ENCODE data around the gene BIRC5. TPM values are rescaled to one million over a fixed set of nuclear protein-coding genes. Genes with fewer than 3 reads are reported as not detected.

The BIRC5 gene
- 15.0 and 65.2 TPM in 2 replicates for total RNA-seq
- 17.7 and 112 TPM in 2 replicates for polyA plus RNA-seq

DNA sequence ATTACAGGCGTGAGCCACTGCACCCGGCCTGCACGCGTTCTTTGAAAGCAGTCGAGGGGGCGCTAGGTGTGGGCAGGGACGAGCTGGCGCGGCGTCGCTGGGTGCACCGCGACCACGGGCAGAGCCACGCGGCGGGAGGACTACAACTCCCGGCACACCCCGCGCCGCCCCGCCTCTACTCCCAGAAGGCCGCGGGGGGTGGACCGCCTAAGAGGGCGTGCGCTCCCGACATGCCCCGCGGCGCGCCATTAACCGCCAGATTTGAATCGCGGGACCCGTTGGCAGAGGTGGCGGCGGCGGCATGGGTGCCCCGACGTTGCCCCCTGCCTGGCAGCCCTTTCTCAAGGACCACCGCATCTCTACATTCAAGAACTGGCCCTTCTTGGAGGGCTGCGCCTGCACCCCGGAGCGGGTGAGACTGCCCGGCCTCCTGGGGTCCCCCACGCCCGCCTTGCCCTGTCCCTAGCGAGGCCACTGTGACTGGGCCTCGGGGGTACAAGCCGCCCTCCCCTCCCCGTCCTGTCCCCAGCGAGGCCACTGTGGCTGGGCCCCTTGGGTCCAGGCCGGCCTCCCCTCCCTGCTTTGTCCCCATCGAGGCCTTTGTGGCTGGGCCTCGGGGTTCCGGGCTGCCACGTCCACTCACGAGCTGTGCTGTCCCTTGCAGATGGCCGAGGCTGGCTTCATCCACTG is at the start of gene BIRC5:
TSS of gene BIRC5 (plus strand) at position 238 of the 690 bp plus-strand sequence. CDS start at position 302, 64 bp downstream.
- TF ChIP-seq, protein P1, sequence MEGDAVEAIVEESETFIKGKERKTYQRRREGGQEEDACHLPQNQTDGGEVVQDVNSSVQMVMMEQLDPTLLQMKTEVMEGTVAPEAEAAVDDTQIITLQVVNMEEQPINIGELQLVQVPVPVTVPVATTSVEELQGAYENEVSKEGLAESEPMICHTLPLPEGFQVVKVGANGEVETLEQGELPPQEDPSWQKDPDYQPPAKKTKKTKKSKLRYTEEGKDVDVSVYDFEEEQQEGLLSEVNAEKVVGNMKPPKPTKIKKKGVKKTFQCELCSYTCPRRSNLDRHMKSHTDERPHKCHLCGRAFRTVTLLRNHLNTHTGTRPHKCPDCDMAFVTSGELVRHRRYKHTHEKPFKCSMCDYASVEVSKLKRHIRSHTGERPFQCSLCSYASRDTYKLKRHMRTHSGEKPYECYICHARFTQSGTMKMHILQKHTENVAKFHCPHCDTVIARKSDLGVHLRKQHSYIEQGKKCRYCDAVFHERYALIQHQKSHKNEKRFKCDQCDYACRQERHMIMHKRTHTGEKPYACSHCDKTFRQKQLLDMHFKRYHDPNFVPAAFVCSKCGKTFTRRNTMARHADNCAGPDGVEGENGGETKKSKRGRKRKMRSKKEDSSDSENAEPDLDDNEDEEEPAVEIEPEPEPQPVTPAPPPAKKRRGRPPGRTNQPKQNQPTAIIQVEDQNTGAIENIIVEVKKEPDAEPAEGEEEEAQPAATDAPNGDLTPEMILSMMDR (IDR thresholded peaks at IDR 0.05; ENCODE audit: low read depth, low read length), result no peak
- Histone ChIP-seq H3K27me3 (no peaks in the 10 kb centered on the region), H3K4me3 (peak within 1 kb of the TSS; percentile 62), H3K9me3 (ENCODE audit: low read depth) (no peaks in the 10 kb centered on the region), H3K36me3 (no peaks in the 10 kb centered on the region), H3K27ac (peak within 1 kb of the TSS; percentile 61), H3K4me1 (ENCODE audit: low read depth) (no peaks in the 10 kb centered on the region)
- DNase-seq (ENCODE audit: low read depth in 1 of 2, low spot score in 1 of 2), result peak; percentile 89 to 97

DNA sequence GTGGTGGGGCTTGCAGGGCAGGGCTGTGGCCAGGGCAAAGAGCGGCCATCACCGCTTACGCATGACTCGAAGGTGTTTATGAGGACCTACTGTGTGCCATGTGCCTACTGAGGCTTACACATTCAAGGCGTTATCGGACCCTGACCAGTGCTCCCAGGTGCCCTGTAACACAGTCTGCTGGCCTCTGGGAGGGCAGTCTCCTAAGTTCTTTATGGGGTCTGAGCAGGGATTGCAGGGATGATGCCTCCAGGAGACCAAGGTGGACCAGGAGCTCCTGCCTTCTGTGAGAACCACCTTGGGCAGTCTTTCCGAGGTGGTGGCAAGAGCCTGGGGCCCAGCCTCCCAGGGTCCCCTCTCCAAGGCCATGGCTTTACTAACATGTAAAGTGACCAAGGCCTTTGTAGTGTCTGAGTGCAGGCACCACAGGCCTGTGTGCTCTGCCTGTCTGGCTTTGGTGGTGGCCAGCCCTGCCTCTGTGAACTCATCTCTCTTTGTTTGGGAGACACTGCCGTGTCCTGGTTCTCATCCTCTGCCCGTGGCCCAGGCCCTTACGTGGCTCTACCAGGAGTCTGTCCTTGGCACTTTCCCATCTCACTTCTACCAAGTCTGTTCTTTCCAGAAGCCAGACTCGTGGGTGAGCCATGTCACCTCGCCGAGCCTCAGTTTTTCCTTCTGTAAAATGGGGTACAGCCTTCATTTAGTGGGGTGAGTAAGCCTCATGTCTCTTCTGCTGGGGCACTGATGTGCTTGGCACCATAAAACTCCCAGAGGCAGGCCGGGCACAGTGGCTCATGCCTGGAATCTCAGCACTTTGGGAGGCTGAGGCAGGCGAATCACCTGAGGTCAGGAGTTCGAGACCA is 49.1 kb upstream of the BIRC5 start:
- DNase-seq (ENCODE audit: low read depth in 1 of 2, low spot score in 1 of 2), result no peak
- TF ChIP-seq, protein P1 (IDR thresholded peaks at IDR 0.05; ENCODE audit: low read depth, low read length), result no peak
- Histone ChIP-seq H3K27ac (no peak overlapping the region), H3K4me3 (no peak overlapping the region), H3K4me1 (ENCODE audit: low read depth) (no peaks in the 10 kb centered on the region), H3K36me3 (no peaks in the 10 kb centered on the region), H3K27me3 (no peaks in the 10 kb centered on the region), H3K9me3 (ENCODE audit: low read depth) (no peaks in the 10 kb centered on the region)

GRCh38 chr17:78166416-78166815 is 47.6 kb upstream of the BIRC5 start:
- no peak overlapping the region for H3K27ac ChIP-seq
- DNase-seq (ENCODE audit: low read depth in 1 of 2, low spot score in 1 of 2), result no peak

DNA sequence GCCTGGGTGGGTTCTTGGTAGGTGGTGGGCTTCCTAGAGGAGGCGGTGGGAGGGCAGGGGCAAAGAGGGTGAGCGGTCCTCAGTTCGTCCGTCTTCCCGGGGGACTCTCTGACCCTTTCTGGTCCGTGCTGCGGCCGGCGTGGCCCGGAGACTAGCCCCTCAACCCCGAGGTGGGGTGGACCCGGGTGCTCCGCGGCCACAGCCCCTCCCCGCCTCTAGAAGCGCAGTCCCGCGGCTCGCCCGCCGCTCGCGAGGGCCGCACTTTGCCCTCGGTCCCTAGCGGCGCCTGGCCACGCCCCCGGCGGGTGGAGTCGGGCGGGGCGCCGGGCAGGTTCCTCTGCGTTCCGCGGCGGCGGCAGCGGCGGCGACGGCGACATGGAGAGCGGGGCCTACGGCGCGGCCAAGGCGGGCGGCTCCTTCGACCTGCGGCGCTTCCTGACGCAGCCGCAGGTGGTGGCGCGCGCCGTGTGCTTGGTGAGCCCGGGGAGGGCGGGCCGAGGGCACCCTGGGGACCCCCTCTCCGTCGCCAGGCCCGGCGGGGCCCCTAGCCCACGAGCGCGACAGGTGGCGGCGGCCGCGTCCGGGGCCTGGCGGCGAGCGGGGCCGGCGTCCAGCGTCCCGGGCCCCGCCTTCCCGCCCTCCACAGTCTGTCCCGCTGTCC is 45.7 kb upstream of the BIRC5 start, which contains the start of gene SYNGR2:
TSS of gene SYNGR2 (plus strand) at position 340 of the 661 bp plus-strand sequence. CDS start at position 376, 36 bp downstream.
- H3K9me3 ChIP-seq (ENCODE audit: low read depth), result no peaks in the 10 kb centered on the region
- peak; percentile 54 to 93 for DNase-seq (ENCODE audit: low read depth in 1 of 2, low spot score in 1 of 2)
- peaks cover 2% of the 10 kb centered on the region for H3K36me3 ChIP-seq
- peaks cover 14% of the 10 kb centered on the region for H3K4me1 ChIP-seq (ENCODE audit: low read depth)
- peak within 1 kb of the TSS; percentile 82 for H3K27ac ChIP-seq
- H3K4me3 ChIP-seq, result peak within 1 kb of the TSS; percentile 71
- TF ChIP-seq, protein P1 (IDR thresholded peaks at IDR 0.05; ENCODE audit: low read depth, low read length), result no peak
- H3K27me3 ChIP-seq, result no peaks in the 10 kb centered on the region

More at GRCh38 chr17:78166416-78166815, 47.6 kb upstream of the BIRC5 start:
- TF ChIP-seq, protein P1 (IDR thresholded peaks at IDR 0.05; ENCODE audit: low read depth, low read length), result no peak
- Histone ChIP-seq H3K27me3 (no peaks in the 10 kb centered on the region), H3K36me3 (no peaks in the 10 kb centered on the region), H3K4me3 (no peak overlapping the region), H3K4me1 (ENCODE audit: low read depth) (no peaks in the 10 kb centered on the region), H3K9me3 (ENCODE audit: low read depth) (no peaks in the 10 kb centered on the region)
